ENCODE measurements around the gene ABCA10.
"Not testable (repeated sequence)": the region's sequence is repeated elsewhere in the genome, so short reads cannot be mapped to it uniquely, and the experiment has no call there.

ABCA10 gene

DNA sequence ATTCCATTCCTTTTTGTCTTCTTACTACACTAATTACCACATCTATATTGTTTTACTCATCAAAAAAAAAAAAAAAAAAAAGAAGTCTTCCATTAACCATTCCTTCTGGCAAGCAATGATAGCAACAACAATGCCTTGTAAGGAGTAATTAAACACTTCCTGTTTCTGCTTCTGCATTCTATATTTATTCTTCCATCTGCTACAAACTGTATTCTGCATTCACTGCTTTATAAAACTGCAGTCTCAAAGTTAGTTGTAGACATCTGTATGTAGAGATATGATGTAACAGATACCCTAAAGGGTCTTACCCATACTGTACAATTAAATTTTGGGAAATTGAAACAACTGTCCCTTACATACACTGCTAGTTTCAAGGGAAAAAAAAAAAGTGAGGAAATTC, 58.2 kb downstream of the ABCA10 start:
- in situ Hi-C loops (cut with MboI; ENCODE audit: low sequenced_read_pairs), result no loop called here

DNA sequence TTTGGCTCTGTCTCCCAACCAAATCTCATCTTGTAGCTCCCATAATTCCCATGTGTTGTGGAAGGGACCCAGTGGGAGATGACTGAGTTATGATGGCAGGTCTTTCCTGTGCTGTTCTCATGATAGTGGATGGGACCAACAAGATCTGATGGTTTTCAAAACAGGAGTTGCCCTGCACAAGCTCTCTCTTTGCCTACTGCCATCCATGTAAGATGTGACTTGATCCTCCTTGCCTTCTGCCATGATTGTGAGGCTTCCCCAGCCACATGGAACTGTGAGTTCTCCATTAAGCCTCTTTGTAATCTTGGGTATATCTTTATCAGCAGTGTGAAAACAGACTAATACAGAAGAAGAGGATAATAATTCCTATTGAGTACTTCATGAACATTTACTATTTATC, 60.0 kb downstream of the ABCA10 start:
- in situ Hi-C loops (cut with MboI; ENCODE audit: low sequenced_read_pairs), result not testable (repeated sequence)

DNA sequence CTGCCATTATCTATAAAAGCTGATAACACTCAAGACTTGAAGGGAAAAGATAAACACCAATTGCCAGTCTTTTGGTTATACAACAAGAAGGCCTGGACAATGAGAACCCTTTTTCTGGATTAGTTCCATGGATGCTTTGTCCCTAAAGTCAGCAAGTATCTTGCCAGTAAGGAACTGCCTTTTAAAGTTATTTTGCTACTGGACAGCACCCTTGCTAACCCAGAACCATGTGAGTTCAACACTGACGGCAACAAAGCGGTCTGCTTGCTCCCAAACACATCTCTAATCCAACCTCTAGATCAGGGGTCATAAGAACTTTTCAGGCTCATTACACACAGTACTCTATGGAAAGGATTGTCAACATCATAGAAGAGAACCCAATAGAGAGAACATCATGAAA, 61.7 kb downstream of the ABCA10 start:
- in situ Hi-C loops (cut with MboI; ENCODE audit: low sequenced_read_pairs), result no loop called here

DNA sequence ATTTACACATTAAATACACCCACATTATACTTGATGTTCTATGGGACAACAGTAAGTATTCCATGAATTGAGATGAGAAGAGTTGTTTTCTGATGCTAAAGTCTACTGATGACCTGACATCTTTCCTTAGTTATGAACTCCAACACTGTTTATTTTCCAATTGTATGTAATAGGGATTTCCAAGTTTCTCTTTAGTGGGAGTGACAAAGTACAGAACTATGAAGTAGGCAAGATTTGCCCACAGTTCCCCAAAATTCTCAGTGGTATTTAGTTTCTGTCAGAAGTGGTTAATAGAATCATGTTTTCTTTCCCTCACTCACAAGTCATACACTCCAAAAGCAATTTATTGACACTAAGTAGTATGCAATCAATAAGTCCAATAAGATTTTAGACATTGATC, 64.4 kb downstream of the ABCA10 start:
- in situ Hi-C loops (cut with MboI; ENCODE audit: low sequenced_read_pairs), result no loop called here

DNA sequence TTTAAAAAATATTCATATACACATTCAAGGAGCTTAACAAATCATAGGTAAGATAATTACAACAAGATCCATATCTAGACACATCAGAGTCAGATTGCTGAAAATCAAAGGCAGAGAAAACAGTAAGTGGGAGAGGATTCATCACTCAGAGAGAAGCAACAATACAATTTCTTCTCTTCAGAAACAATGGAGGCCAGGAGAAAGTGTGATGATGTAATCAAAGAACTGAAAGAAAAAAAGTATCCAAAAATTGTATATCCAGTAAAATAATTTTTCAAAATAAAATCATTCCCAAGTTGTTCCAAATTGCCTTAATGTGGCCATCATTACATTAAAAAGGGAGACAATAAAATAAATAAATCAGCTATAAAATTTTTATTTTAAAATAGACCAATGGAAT, 69.2 kb downstream of the ABCA10 start:
- in situ Hi-C loops (cut with MboI; ENCODE audit: low sequenced_read_pairs), result no loop called here

DNA sequence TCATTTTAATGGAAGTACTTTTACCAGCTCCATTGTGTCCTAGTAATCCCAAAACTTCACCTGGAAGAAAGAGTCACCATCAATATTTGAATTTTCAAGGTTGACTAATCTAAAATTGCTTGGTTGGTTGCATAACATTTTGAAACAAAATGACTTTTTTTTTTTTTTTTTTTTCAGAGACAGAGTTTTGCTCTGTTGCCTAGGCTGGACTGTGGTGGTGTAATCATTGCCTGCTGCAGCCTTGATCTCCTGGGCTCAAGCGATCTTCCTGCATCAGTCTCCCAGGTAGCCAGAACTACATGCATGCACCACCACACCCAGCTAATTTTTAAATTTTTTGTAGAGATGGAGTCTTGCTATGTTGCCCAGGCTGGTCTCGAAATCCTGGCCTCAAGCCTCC, 74.4 kb downstream of the ABCA10 start:
- in situ Hi-C loops (cut with MboI; ENCODE audit: low sequenced_read_pairs), result no loop called here

DNA sequence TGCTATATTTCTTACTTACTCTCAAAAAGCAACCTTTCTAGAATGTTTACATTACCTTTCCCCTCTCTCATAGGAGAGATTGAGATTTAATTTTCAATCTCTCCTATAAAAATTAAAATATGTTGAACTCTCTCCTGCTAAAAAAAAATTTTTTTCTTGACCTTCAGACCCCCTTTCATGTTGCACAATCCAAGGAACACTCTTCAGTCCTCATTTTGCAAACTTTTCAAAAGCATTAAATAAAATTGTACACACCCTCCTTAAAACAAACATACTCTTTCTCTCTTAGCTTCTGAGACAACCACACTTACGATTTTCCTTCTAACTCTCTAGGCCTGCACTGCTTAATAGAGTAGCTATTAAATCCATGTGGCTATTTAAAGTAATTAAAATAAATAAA, 78.3 kb downstream of the ABCA10 start:
- in situ Hi-C loops (cut with MboI; ENCODE audit: low sequenced_read_pairs), result no loop called here

DNA sequence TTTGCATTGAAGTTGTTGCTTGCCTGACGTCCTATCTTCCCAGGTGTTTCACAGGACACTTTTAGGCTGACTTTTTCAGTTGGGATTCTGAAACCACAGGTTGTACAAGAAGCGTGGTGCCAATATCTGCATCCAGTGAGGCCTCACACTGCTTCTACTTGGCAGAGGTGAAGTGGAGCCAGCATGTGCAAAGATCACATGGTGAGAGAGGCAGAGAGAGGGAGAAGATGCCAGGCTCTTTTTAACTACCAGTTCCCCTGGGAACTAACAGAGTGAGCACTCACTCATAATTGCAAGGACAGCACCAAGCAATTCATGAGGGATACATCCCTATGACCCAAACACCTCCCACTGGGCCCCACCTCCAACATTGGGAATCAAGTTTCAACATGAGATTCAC, 81.2 kb downstream of the ABCA10 start:
- in situ Hi-C loops (cut with MboI; ENCODE audit: low sequenced_read_pairs), result no loop called here

DNA sequence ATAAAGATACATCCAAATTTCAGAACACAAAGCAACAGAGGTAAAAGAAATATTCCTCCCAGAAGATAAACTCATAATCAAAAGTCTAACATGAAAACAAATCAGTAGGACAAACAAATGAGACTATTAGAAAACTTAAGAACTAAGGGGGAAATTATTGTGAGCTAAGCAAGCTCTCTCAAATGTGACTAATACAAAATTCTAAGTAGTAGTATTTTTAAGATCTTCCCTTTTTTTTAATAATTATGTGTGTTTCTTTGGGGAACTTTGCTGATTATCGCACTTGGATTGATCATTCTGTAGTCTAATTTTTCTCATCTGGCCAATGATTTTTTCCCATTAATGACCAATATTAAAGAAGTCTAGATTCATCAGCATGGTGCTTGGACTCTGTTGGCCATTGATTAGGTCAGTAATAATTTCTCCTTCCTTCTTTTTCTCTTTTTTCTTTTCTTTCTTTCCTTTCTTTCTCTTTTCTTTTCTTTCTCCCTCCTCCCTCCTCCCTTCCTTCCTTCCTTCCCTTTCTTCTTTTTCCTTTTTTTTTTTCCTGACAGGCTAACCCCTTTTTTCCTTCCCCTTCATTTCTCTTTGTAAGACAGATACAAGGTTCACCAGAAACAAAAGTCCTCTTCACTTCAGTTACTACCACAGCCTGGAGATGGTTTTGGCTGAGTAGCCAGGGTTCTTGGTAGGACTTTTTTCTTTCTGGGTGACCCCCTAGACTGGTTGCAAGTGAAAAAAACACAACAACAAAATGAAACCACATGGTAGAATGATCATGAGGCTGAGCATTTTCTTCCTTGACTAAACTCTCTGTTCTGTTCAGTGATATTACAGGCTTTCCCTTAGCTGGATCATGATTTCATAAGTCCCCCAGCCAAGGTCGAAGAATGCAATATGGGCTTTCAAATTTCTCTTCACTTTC, 84.0 kb downstream of the ABCA10 start:
- in situ Hi-C loops (cut with MboI; ENCODE audit: low sequenced_read_pairs), result no loop called here

DNA sequence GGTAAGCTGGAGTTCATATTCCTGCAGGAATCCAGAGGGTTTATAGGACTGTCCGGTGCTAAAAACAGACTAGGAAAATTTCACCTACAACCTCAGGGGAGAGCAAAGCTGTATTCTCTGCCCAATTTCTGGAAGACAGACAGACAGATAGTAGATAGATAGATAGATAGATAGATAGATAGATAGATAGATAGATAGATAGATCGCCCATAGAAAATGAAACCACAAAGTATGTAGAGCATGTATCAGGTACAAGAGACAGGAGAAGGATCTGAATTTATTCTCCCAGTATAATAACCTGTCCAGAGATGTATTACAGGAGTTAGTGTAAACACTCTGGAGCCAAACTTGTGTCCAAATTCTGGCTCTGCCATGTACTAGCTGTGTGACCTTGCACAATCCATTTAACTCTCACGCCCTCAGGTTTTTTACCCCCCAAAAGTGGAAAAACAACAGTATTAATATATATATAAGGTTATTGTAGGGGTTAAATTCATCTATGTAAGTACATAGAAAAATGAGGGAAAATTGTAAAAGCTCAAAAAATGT, 84.9 kb downstream of the ABCA10 start:
- in situ Hi-C loops (cut with MboI; ENCODE audit: low sequenced_read_pairs), result no loop called here

DNA sequence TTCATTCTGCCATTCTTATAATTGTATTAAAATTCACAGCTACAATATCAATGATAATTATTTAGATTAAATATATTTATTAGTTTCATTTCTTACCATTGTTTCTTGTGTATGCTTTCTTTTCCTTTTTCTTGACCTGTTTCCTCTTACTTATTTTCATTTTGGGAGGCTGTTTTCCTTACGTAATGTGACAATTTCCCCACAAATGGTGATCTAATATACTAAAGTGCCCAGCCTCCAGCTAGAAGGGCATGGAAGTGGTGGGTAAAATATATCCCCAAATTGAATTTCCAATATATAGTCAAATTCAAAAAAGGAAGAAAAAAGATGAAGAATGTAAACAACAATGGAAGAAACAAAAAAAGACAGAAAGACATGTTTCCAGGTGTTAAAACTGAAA, 85.5 kb downstream of the ABCA10 start:
- in situ Hi-C loops (cut with MboI; ENCODE audit: low sequenced_read_pairs), result no loop called here

DNA sequence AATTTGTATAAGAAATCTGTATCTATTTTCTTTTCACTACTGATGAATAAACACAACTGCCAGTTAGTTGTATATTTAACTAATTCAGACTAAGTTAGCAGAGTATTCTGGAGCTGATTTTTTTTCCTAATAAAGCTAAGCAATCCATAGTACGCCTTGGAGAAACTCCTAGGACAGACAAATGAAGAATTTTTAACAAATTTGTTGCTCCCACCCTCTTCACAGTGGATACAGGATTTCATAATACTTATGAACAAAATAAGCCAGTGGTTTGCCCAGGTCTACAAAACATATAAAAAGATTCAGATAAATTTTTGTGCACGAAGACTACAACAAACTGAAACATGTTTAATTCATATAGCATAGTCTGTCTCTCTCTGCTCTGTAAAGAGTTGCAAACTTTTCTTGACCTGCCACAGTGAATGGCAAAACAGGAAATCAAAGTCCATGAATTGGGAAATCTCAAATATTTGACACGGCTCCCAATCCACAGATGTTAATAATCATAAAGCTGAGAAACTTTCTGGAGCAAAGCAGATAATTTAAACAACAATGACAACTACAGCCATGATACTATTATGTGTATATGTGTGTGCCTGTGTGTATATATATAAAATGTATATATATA, 86.3 kb downstream of the ABCA10 start:
- in situ Hi-C loops (cut with MboI; ENCODE audit: low sequenced_read_pairs), result no loop called here

DNA sequence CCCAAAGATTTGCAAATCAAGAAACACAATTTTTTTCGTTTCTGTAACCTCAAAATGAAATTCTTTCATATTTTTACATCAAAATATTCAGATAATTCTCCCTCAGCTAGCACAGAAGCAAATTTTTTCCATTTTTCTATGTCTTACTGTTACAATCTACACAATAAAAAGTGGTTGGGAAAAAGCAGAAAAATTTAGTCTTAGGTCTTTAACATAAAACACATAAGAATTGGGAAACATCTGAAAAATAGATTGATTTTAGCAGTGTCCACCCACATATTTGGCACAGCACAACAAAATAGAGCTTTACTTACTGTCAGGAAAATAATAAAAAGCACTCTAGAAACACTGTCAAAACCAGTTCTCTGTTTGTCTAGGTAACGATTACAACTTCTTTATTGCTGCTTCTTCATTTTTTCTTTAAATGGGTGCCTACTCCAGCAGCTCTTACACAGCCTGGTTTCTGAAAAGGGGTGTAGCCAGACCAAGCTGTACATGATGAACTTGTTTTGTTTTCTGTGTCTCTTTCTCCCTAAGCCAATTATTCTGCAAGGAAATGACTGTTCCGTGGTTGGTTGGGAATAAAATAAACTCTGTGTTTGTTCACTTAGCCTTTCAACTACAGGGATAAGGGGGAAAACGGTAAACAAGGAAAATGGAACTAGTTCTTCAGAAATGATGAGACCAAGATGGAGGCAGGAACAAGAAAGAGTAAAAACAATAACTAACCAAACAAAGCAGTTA, 87.0 kb downstream of the ABCA10 start, which contains the start of gene ABCA6:
ABCA6 (minus strand) TSS at position 465 of the 744 bp plus-strand sequence. CDS start 1,192 bp downstream, outside the sequence.
- in situ Hi-C loops (cut with MboI; ENCODE audit: low sequenced_read_pairs), result no loop called here

DNA sequence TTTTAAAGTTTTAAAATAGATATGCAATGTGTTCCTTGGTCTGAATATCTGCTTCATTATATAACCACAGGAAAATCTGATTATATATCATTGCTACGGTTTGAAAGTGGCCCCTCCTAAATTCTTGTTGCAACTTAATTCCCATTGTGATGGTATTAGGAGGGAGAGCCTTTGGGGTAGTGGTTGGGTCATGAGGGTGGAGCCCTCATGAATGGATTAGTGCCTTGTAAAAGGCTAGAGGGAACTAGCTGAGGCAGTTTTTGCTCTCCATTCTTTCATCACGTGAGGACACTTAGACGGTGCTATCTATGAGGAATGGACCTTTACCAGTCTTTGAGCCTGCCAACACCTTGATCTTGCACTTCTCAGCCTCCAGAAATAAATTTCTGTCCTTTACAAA, 94.5 kb downstream of the ABCA10 start:
- in situ Hi-C loops (cut with MboI; ENCODE audit: low sequenced_read_pairs), result no loop called here

DNA sequence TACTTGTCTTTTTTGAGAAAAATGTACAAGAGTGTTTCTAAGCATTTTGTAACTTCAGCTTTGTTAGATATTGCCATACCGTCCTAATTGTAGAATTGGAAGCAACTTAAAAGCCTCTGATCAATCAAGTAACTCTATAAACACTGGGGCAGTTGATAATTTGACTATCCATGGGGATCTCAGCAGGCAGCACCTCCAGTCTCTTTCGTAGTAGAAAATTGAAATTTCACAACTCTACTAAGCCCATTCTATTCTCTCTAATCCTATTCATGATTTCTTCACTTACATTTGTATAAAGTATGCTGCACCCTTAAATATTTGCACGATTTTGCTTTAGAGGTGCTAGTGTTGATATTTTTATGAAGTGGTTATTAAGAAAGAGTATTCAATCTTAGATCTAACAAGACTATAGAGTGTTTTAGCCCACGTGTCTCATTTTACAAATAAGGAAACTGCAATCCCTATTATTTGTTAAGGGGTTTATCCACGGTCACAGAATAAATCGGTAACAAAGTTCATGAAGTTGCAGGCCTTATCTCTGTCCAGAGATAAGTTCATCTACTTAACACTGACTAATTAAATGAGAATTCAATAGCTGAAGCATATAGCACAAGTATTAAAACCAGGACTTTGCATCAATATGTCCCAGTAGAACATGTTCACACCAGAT, 97.9 kb downstream of the ABCA10 start:
- in situ Hi-C loops (cut with MboI; ENCODE audit: low sequenced_read_pairs), result no loop called here

DNA sequence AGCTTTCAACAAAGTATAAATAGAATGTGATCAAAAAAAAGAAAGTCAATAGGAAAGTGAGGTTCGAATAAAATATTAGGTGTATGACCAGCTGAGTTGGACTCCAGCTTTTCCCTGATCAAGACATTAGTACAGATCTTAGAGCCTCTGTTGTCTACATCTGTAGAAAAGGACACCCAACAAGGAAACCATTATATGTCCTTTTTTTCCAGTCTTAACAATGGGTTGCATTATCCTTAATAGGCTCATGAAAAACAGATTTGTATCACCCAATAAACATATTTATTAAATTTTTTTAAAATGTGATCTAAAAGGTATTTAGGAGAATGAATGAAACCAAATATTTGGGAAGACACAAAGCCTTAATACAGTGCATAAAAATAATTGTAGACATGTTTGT, 105.0 kb downstream of the ABCA10 start:
- in situ Hi-C loops (cut with MboI; ENCODE audit: low sequenced_read_pairs), result no loop called here

DNA sequence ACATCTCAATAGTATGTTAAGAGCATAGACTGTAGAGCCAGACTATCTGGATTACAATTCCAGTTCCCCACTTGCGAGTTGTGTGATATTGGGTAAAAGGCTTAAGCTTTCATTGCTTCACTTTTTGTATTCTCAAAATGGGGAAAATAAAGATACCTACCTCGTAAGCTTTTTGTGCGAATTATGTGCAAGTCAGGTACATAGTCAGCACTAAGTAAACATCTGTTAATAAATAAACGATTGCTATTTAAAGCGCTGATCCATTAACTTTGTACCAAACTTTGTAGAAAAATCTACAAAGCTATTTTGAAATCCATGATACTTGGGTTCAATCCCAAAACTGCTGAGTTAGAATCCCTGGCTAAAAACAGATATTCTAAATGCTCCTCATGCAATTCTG, 106.6 kb downstream of the ABCA10 start:
- in situ Hi-C loops (cut with MboI; ENCODE audit: low sequenced_read_pairs), result no loop called here

DNA sequence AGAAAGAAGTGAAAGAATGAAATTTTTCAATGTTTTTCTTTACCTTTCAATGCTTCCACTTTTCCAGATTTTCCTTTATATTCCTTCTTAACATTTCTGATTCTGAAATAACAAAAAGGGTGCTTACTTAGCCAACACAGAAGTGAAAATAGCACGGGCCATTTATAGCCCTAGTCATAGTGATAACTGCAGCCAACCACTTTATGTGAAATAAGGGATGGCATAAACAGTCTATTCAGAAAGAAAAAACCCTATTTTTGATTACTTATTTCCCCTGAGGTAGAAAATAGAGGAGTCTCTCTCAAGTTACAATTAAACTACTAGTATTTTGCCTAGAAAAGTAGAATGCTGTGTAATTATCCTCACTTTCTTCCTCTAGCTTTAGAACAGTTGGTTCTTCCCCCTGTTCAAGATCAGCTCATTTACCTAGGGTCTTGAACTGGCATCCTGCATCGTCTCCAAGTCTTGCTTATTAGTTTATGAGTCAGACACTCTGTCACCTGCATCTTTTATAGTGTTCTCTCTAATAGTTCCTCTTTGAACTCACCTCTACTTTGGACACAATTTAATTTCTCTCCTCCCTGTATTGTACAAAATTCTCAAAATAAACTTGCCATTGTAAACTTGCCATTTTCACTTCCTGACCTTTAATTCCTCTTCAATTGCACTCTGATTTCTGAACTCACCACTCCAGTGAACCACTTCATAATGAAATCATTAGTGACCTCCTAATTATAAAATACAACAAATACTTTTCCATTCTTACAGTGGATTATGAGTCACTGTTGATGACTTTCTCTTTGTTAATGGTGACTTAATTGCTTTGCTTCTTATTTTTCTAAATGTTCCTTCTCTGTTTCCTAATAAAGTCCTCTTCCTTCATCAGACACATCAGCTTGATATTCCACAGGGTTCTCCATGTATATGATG, 110.5 kb downstream of the ABCA10 start:
- in situ Hi-C loops (cut with MboI; ENCODE audit: low sequenced_read_pairs), result no loop called here

DNA sequence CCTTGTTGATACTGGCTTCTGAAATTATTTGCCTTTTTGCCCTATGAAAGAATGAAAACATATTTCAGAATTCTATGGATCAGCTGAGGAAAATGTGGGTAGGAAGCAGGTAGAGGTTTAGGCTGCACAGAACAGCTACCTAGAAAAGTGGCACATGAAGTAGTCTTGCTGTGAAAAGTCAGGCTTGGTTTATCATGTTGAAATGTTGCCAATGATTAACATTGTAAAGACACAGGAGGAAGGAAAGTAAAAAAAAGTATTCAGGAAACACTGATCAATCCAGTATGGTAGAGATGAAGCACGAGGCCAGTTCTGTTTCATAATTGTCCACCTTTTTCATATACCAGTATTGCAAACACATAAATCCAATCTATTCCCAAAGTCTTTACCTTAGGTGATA, 116.8 kb downstream of the ABCA10 start:
- in situ Hi-C loops (cut with MboI; ENCODE audit: low sequenced_read_pairs), result no loop called here

All from hTERT RPE-1 (cell line).